Glutamatergic neuron (in vitro differentiated cells): ENCODE results near the gene TTC24. TPM values are rescaled to one million over a fixed set of nuclear protein-coding genes. Genes with fewer than 3 reads are reported as not detected.

Experiments
- DNase-seq: peaks from one replicate; pipeline ENCODE4 v3.0.0; 2022
- H3K27ac Mint-ChIP-seq: one replicate; pipeline ENCODE4 v1.8.0; 2020; ENCODE audit warnings: mild to moderate bottlenecking, mixed read lengths, inconsistent platforms; ENCODE audit not compliant: unreplicated experiment
- H3K27me3 Mint-ChIP-seq: one replicate; pipeline ENCODE4 v1.8.0; 2020; ENCODE audit warnings: mild to moderate bottlenecking, moderate library complexity, mixed read lengths, inconsistent platforms; ENCODE audit not compliant: unreplicated experiment
- H3K36me3 Mint-ChIP-seq: one replicate; pipeline ENCODE4 v1.8.0; 2020; ENCODE audit warnings: mild to moderate bottlenecking, mixed read lengths, inconsistent platforms; ENCODE audit not compliant: unreplicated experiment
- H3K4me1 Mint-ChIP-seq: one replicate; pipeline ENCODE4 v1.8.0; 2020; ENCODE audit warnings: mild to moderate bottlenecking, low read depth, mixed read lengths, inconsistent platforms; ENCODE audit not compliant: unreplicated experiment
- H3K4me3 Mint-ChIP-seq: one replicate; pipeline ENCODE4 v1.8.0; 2020; ENCODE audit warnings: mild to moderate bottlenecking, mixed read lengths, inconsistent platforms; ENCODE audit not compliant: unreplicated experiment
- H3K9me3 Mint-ChIP-seq: one replicate; pipeline ENCODE4 v1.8.0; 2020; ENCODE audit warnings: mild to moderate bottlenecking, moderate library complexity, mixed read lengths, inconsistent platforms; ENCODE audit not compliant: unreplicated experiment
- total RNA-seq: library from RNA; stranded (reverse); fragmentation: NEBNext Ultra II Directional; extraction: Animal tissue kit (Norgen Biotek cat#: 25700); gene quantifications from one replicate; pipeline ENCODE4 v1.2.1, GENCODE V29; 2021; ENCODE audit not compliant: unreplicated experiment
- TF ChIP-seq, protein P1 (sequence below): fragments of 200-600 bp; sonication (generic); IDR thresholded peaks from one replicate; pipeline ENCODE4 v1.5.0; 2021; ENCODE audit not compliant: partially characterized antibody, unreplicated experiment

The TTC24 gene
- total RNA-seq, 1 donor from 2014 or later = not detected

DNA sequence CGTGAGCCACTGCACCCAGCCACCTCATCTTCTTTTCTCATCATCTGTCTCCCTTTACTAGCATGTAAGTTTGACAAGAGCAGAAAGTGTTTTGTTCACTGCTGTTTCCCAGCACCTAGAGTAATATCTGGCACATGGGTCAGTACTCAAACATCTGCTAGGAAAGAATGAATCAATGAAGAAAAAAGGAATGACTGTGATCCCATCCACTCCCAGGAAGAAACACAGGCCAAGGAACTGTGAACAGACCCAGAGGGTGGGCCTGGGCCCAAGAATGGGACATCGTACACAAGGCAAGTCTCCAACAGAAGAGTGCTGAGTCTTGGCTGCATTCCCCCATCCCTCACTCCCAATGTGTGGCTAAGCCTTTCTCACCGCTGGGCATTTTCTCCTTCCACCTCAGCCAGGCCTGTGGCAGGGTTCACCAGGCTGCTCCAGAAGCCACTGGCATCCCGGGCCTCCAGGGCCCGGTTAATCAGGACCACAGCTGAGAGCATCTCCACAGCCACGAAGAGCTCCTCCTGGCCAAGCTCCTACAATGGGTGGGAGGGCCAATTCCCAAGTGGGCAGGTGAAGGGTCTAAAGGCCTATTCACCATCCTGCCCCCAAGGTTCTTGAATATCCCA lies 25.6 kb upstream of the TTC24 start:
- Mint-ChIP-seq H3K9me3 (peaks cover 8% of the 10 kb centered on the region), H3K27me3 (peaks cover 3% of the 10 kb centered on the region), H3K27ac (no peak overlapping the region)

GRCh38 chr1:156554971-156555370 lies 24.6 kb upstream of the TTC24 start:
- Mint-ChIP-seq H3K27me3 (peaks cover 3% of the 10 kb centered on the region), H3K4me1 (no peaks in the 10 kb centered on the region), H3K36me3 (peaks cover 4% of the 10 kb centered on the region), H3K4me3 (no peak overlapping the region), H3K9me3 (peaks cover 8% of the 10 kb centered on the region), H3K27ac (no peak overlapping the region)
- no peak for DNase-seq
- TF ChIP-seq, protein P1, sequence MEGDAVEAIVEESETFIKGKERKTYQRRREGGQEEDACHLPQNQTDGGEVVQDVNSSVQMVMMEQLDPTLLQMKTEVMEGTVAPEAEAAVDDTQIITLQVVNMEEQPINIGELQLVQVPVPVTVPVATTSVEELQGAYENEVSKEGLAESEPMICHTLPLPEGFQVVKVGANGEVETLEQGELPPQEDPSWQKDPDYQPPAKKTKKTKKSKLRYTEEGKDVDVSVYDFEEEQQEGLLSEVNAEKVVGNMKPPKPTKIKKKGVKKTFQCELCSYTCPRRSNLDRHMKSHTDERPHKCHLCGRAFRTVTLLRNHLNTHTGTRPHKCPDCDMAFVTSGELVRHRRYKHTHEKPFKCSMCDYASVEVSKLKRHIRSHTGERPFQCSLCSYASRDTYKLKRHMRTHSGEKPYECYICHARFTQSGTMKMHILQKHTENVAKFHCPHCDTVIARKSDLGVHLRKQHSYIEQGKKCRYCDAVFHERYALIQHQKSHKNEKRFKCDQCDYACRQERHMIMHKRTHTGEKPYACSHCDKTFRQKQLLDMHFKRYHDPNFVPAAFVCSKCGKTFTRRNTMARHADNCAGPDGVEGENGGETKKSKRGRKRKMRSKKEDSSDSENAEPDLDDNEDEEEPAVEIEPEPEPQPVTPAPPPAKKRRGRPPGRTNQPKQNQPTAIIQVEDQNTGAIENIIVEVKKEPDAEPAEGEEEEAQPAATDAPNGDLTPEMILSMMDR = no peak

More for the DNA sequence above, 25.6 kb upstream of the TTC24 start:
- no peak for DNase-seq
- Mint-ChIP-seq H3K4me1 (no peaks in the 10 kb centered on the region), H3K4me3 (no peak overlapping the region), H3K36me3 (peaks cover 4% of the 10 kb centered on the region)
- TF ChIP-seq, protein P1 = no peak

GRCh38 chr1:156555715-156556114 lies 23.8 kb upstream of the TTC24 start:
- no peaks in the 10 kb centered on the region for H3K4me1 Mint-ChIP-seq
- no peak overlapping the region for H3K27ac Mint-ChIP-seq
- peaks cover 4% of the 10 kb centered on the region for H3K36me3 Mint-ChIP-seq
- no peak for DNase-seq
- no peak overlapping the region for H3K4me3 Mint-ChIP-seq
- peaks cover 8% of the 10 kb centered on the region for H3K9me3 Mint-ChIP-seq
- H3K27me3 Mint-ChIP-seq = peaks cover 3% of the 10 kb centered on the region
- TF ChIP-seq, protein P1 = no peak

- H3K27me3 Mint-ChIP-seq = peaks cover 3% of the 10 kb centered on the region
- no peak for DNase-seq
- TF ChIP-seq, protein P1 = no peak
- H3K27ac Mint-ChIP-seq = no peak overlapping the region
- peaks cover 4% of the 10 kb centered on the region for H3K36me3 Mint-ChIP-seq
- peaks cover 8% of the 10 kb centered on the region for H3K9me3 Mint-ChIP-seq
- H3K4me3 Mint-ChIP-seq = no peak overlapping the region
- no peaks in the 10 kb centered on the region for H3K4me1 Mint-ChIP-seq
These were observed 23.2 kb upstream of the TTC24 start for GRCh38 chr1:156556354-156556753.

GRCh38 chr1:156559086-156559796 lies 20.3 kb upstream of the TTC24 start:
- H3K36me3 Mint-ChIP-seq = peaks cover 5% of the 10 kb centered on the region
- TF ChIP-seq, protein P1 = no peak
- DNase-seq = no peak
- H3K27me3 Mint-ChIP-seq = no peaks in the 10 kb centered on the region
- no peak overlapping the region for H3K4me3 Mint-ChIP-seq
- no peaks in the 10 kb centered on the region for H3K4me1 Mint-ChIP-seq
- no peak overlapping the region for H3K27ac Mint-ChIP-seq
- no peaks in the 10 kb centered on the region for H3K9me3 Mint-ChIP-seq
